DLD1 (cell line): Measurements from ENCODE around the gene CENPB.
"Not testable (repeated sequence)": the region's sequence is repeated elsewhere in the genome, so short reads cannot be mapped to it uniquely, and the experiment has no call there.

Experiments
- in situ Hi-C: cut with HindIII; loops from 2 replicates; pipeline ENCODE4 v1.10.0; 2017; ENCODE audit warnings: low sequenced_read_pairs

The CENPB gene

DNA sequence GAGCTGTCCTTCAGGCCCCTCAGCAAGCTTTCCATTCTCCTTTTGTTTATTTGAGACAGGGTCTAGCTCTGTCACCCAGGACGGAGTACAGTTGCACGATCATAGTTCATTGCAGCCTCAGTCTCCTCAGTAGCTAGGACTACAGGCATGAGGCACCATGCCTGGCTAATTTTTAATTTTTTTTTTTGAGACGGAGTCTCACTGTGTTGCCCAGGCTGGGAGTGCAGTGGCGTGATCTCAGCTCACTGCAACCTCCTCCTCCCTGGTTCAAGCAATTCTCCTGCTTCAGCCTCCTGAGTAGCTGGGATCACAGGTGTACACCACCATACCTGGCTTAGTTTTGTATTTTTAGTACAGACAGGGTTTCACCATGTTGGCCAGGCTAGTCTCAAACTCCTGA, 2.7 kb upstream of the CENPB start:
- in situ Hi-C loops: not testable (repeated sequence)

GRCh38 chr20:3788685-3789155, 2.2 kb upstream of the CENPB start:
- in situ Hi-C loops: no loop called here

DNA sequence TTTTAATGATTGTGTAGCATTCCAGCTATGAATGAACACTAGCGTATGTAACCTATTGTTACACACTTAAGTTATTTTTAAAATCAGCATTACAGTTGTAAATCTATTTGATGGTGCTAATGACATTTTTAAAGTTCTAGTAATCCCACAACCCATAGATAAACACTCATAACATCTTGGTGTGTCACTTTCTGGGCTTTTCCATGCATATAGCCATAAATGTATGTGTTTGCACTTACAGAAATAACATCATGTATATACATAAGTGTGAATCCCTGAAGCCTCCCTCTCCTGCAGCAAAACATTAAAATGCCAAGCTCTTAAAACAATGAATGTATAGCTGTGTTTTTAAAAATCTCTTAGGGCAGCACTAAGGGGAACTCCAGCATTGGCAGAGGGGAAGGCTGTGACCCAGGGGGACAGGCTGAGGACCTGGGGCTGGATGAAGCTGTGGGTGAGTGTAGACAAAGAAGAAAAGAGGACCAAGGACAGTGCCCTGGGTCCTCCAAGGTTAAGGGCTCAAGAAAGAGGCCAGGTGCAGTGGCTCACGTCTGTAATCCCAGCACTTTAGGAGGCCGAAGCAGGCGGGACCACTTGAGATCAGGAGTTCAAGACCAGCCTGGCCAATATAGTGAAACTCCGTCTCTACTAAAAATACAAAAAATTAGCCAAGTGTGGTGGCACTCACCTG, 929 bp upstream of the CENPB start:
- in situ Hi-C loops: no loop called here

- in situ Hi-C loops: no loop called here
Measured at GRCh38 chr20:3786126-3786484, 435 bp downstream of the CENPB start.

GRCh38 chr20:3785240-3786125, 1.1 kb downstream of the CENPB start:
- in situ Hi-C loops: no loop called here

GRCh38 chr20:3784863-3785239, 1.7 kb downstream of the CENPB start:
- in situ Hi-C loops: no loop called here

- in situ Hi-C loops: no loop called here
Measured at GRCh38 chr20:3784216-3784853, 2.2 kb downstream of the CENPB start.

DNA sequence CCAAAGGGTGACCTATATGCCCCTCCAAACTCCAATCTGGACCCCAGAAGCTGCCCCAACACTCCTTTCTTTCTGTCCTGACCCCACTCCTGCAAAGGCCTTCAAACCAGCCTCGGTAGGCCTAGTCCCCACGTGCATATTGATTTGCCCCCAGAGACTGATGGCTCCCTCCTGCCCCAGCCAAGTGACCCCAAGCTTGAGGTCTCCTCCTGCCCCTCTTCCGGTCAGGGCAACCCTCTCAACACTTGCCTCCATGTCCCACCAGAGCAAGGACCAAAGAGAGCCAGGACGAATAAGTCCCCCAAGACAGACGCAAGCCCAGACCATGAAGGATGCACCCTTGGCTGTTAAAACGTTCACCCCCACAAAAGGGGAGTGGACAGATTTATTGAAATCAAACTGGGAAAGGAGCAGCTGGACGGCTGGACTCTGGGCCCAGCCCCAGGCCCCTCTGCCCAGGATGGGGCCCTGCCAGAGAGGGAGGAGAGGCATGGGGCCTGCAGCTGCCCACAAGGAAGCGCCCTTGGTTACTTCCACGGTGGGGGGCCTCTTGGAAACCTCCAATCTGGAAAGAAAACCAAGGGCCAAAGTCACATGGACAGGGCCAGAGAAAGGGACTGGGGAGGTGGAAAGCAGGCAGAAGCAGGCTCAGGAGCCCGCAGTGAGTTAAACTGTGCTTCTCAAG, 2.9 kb downstream of the CENPB start:
- in situ Hi-C loops: no loop called here

- in situ Hi-C loops: no loop called here
Measured at GRCh38 chr20:3783068-3783489, 3.5 kb downstream of the CENPB start.

DNA sequence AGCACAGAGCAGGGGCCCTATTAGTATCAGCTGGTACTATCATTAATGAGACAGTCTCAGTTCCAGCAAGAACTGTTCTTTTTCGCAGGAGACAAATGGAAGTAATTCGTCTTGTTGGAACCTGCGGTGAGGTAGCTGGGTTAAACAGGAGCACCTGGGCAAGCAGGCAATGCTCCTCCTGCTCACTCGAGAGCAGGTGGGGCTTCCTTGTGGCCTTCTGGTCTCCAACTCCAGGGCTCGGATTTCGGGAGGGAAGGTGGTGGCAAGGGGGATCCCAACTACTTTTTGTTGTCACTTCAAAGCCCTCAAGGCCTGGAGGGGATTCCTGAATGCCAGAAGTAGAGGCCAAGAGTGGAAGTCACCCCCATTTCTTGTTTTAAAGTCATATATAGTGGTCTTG, 3.9 kb downstream of the CENPB start:
- in situ Hi-C loops: no loop called here

GRCh38 chr20:3781153-3781910, 5.2 kb downstream of the CENPB start, which contains the start of gene SPEF1:
SPEF1 (minus strand) TSS chr20:3781448; CDS start chr20:3781287, 161 bp downstream.
- in situ Hi-C loops: no loop called here

GRCh38 chr20:3778976-3779375, 7.6 kb downstream of the CENPB start:
- in situ Hi-C loops: no loop called here

DNA sequence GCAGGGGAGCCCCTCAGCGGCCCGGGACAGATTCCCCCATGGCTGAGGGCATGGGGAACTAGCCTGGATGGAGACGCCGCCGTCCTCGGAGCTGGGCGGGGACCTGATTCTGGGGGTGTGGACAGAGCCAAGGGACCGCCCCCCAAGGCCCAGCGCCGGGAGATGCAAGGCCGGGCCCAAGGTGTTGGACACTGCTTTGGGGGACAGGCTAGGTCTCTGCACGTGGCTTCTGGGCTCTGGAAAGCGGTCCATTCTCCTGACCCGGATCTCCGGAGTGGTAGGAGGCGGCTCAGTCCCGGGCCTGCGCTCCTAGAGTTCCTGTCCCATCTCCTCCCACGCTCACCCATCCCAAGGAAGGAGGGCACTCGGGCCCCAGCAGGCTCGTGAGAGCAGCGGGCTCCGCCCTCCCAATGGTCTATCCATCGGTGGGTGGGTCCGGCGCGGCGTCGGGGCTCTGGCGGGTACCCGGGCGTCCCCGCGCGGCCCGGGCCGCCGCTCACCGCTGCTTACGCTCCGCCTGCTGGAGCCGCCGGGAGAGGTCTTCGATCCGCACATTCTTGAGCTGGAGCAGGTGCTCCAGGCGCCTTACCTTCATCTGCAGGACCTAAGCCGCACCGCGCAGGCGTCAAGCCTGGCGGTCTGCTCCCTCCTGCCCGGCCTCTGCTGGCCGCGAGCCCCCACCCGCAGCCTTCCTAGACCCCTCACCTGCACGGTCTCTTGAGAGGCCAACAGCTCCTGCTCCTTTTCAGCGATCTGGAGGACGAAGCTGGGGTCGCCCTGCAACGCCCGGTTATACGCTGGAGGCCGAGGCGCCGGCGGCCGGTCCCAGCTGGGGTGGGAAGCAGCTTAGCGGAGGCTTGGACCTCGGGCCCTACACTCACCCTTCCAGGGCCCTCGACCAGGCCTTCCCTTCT, 8.6 kb downstream of the CENPB start:
- in situ Hi-C loops: no loop called here

DNA sequence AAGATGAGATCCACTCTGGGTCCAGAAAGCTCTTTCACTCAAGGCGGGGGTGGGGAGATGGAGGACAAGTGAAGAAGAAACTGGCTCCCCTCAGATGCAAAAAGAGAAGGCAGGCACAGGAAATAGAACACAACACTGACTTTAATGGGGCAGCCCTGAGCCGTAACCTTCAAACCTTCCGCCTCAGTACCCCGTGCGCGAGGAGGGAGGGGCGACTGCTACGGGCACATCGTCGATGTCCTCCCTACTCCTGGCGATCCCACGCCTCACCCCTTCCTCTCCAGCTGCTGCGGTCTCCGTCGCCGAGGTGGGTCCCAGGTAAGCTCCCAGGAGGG, 9.2 kb downstream of the CENPB start:
- in situ Hi-C loops: no loop called here

GRCh38 chr20:3775457-3776108, 11.0 kb downstream of the CENPB start:
- in situ Hi-C loops: no loop called here

- in situ Hi-C loops: no loop called here
Measured at GRCh38 chr20:3771552-3772058, 14.9 kb downstream of the CENPB start.

GRCh38 chr20:3768342-3769130, 18.0 kb downstream of the CENPB start:
- in situ Hi-C loops: no loop called here
